GM10847 (cell line): Measurements from ENCODE around the gene DUSP2.

Experiments
- POLR2A ChIP-seq: IDR thresholded peaks from 2 replicates; pipeline ENCODE4 v1.6.1; 2011; ENCODE audit not compliant: insufficient read length; ENCODE audit errors: extremely low read depth

DUSP2 gene

DNA sequence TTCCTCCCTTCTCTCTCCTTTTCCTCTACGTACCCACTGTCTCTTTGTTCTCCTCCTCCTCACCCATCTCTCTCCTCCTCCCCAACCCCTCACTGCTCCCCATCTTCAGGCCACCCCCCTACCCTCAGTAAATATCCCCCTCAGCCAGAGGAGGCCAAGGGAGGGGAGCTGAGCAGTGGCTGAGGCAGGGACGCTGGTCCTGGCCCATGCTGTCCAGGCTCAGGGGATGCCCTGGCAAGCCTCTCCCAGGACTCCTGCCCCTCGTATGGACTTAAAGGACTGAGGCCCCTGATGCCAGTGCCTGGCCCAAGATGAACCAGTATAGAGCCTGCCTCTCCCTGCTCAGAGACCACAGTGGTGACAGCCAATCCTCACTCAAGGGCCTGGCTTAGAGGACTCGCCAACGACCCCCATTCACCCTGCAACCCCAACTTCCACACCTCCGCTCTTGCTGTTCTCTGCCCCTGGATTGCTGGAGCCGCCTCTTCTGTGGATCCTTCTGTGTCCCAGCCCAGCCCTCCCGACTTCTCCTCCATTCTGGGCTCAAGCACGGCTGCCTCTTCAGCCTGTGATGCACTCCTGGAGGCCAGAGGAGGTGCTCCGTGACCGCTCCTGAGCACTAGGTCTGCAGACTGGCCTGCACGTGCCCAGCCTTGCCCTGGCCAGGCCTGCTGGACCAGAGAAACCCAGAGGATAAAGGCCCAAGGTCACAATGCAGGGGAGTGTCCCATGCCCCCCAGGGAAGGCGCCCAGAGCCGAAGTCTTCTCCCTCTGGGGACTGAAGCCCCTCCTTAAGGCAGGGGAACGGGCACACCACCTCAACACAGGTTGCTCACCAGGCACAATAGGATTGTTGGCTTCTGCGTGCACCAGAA is 9.5 kb upstream of the DUSP2 start:
- TF ChIP-seq POLR2A: no peak

GRCh38 chr2:96153991-96154431 is 8.8 kb upstream of the DUSP2 start:
- no peak for TF ChIP-seq POLR2A

- no peak for TF ChIP-seq POLR2A
Observed at GRCh38 chr2:96153291-96153713, 8.1 kb upstream of the DUSP2 start.

GRCh38 chr2:96152304-96153161 is 7.3 kb upstream of the DUSP2 start:
- no peak for TF ChIP-seq POLR2A

DNA sequence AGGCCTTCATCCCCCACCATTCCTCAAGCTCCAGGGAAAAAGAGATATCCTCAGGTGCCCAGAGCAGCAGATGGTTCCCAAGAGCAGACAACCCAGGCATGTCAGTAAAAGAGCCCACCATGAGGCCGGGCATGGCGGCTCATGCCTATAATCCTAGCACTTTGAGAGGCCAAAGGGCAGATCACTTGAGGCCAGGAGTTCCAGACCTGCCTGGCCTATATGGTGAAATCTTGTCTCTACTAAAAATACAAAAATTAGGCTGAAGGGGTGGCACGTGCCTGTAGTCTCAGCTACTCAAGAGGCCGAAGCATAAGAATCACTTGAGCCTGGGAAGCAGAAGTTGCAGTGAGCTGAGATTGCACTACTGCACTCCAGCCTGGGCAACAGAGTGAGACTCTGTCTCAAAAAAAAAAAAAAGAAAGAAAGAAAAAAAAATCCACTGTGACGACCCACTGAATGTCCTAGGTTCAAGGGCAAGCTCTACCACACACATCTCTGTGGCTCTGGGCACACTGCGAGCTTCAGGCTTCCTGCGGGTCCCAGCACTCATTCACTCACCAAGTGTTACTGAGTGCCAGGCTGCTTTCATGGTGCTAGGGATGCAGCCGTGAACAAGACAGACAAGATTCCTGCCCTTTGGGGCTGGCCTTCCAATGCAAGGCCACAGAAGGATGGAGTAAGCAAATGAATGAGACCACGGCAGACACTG is 6.5 kb upstream of the DUSP2 start:
- no peak for TF ChIP-seq POLR2A

DNA sequence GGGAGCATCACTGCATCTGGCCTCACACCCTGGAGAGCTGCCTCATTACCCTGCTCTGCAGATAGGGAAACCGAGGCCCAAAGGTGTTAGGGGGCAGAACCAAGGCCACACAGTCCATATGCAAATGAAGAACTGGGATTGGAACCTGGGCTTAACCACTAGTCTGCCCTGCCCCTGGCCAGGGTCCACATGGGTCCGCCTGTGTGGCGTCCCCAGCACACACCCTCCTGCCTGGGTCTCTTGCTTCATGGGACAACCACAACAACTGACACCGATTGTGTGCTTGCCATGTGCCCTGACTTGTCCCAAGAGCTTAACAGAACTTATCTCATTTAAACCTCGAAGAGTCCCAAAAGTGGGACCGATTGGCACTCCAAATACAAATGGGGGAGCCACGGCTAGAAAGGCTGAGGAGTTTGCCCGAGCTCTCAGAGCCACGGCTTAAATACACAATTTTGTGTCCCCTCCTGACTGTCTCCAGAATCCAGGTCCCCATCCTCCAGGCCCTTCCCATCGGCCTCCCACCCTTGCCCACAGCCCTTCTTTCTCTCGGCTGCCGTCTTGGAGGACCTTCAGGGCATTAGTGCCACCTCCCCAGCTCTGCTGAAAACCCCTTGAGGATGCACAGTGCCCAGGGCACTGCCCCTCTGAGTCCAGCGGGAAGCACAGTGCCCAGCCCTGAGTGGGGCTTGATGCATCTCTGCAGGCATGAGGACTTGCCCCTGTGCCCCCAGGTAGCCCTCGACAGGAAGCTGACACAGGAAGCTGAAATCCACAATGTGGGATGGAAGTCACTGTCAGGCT is 5.8 kb upstream of the DUSP2 start:
- TF ChIP-seq POLR2A: no peak

GRCh38 chr2:96150007-96150640 is 4.9 kb upstream of the DUSP2 start:
- TF ChIP-seq POLR2A: no peak

DNA sequence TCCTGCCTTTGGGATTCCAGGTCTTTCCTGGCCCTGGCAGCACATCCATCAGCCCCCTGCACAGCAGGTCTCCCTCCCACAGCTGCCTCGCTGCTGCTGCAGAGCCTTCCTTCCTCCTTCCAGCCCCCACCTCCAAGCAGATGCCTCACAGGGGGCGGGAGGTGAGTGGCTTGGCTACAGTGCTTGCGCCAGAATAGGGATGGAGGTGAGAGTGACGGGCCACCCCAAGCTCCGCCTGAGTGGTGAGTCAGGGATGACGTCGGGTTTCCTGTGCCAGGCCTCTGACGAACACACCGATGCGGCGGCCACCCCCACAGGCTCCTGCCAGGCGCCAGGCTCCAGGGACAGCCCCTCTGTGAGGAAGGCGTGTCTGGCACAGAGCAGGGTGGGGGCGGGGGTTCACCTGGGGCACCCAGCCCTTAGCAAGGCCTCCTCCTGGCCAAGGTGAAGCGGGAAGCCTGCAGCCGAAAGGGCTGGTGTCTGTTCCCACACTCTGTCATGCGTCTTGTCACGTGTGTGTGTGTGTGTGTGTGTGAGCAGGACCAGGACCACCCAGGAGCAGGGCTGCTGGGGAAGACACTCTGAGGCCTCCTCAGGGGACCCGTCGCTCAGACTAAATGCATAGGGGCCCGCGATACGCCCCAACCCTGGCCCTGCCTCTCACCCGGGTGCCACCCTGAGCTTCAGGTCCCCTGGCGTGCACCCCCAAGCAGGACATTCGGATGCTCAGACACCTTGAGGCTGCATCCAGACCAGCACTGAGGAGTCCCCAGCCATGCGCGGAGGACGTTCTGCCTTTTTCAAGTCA is 3.4 kb upstream of the DUSP2 start:
- TF ChIP-seq POLR2A: peak; percentile 42

DNA sequence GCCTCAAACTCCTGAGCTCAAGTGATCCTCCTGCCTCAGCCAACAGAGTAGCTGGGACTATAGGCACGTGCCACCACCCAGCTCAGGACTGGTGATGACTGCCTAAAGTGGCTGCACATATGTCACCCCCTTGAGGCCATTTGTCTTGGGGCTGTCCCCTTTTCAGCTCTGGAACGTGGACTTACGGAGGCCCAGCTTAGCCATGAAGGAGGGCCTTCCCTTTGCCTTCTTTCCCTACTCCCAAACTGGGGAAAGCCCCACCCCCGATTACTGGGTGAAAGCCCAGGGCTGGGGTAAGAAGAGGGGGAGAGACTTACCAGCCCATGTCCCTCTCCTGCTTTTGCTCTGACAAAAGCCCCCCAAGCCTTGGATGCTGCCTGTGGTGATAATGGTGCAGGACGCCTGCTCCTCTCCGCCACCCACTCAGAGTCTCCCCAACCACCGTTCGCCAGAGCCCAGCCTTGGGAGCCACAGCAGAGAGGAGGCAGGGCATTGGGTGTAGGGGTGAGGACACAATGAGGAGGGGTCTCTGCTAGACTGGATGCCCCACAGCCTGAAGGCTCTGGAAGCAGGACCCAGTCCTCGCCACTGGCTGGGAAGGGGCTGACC is 2.5 kb upstream of the DUSP2 start:
- TF ChIP-seq POLR2A: no peak

- no peak for TF ChIP-seq POLR2A
Observed at GRCh38 chr2:96146881-96147592, 1.8 kb upstream of the DUSP2 start.

DNA sequence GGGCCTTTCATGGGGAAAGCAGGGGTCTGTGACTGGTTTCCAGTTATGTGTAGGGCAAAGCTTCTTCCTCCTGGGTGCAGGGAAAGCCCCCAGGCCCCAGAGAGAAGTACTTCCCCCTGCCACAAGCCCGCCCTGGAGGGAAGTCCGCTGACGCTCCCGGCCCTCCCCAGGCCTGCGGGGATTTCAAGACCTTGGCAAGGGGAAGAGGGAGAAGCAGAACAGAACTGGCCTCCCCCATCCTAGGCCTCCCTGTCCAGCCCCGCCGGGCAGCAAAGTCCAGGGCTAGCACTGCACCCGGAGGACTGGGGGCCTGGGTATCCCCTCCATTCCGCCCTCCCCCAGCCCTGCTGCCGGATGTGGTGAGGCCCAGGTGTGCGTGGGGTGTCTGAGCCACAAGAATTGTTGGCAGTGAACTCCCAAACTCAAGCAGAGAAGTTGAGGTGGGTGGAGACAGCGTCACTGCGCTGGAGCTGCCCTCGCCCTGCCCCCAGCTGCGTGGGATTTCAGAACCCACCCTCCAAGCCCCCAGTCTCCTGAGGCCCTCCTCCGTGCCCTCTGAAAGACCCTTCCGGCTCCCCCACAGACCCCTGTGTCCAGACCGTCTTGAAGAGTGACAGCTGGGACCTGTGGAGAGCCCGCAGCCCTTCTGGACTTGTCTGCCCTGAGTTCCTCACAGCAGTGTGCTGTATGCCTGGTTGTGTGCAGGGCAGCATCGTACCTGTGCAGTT is 1.1 kb upstream of the DUSP2 start:
- peak; percentile 54 for TF ChIP-seq POLR2A

- TF ChIP-seq POLR2A: no peak
Observed at GRCh38 chr2:96145848-96146152, 560 bp upstream of the DUSP2 start.
